SU-DHL-6 (cell line): ENCODE measurements around the gene ZPBP2.

ENCODE experiments used
- CTCF ChIP-seq: fragments of 200-600 bp; sonication (generic); IDR thresholded peaks from one replicate; pipeline ENCODE4 v1.5.1; 2017; ENCODE audit warnings: antibody characterized with exemption, mild to moderate bottlenecking, low read length, moderate library complexity; ENCODE audit not compliant: insufficient read depth, poor library complexity, severe bottlenecking
- EZH2phosphoT487 ChIP-seq: fragments of 200-600 bp; sonication (generic), shearing (Covaris generic); conservative IDR thresholded peaks from 2 replicates; pipeline ENCODE4 v1.6.1; 2018; ENCODE audit warnings: mild to moderate bottlenecking, antibody characterized with exemption, low read length, moderate library complexity, mixed read lengths

GRCh38 chr17:39841134-39841683 lies 26.8 kb upstream of the ZPBP2 start:
- TF ChIP-seq CTCF (no peak), EZH2phosphoT487 (no peak)
